Measurements from ENCODE around the gene EPS15. TPM values are rescaled to one million over a fixed set of nuclear protein-coding genes. Genes with fewer than 3 reads are reported as not detected.
"Not testable (repeated sequence)": the region's sequence is repeated elsewhere in the genome, so short reads cannot be mapped to it uniquely, and the experiment has no call there.

EPS15 gene
- total RNA-seq: 66.1 TPM
- long read RNA-seq, full-length matches to known transcripts: 9 of 26 reads
- long read RNA-seq, partial matches to known transcripts: 6 of 26 reads
- long read RNA-seq, other reads (novel, unspliced or antisense): 11 of 26 reads

DNA sequence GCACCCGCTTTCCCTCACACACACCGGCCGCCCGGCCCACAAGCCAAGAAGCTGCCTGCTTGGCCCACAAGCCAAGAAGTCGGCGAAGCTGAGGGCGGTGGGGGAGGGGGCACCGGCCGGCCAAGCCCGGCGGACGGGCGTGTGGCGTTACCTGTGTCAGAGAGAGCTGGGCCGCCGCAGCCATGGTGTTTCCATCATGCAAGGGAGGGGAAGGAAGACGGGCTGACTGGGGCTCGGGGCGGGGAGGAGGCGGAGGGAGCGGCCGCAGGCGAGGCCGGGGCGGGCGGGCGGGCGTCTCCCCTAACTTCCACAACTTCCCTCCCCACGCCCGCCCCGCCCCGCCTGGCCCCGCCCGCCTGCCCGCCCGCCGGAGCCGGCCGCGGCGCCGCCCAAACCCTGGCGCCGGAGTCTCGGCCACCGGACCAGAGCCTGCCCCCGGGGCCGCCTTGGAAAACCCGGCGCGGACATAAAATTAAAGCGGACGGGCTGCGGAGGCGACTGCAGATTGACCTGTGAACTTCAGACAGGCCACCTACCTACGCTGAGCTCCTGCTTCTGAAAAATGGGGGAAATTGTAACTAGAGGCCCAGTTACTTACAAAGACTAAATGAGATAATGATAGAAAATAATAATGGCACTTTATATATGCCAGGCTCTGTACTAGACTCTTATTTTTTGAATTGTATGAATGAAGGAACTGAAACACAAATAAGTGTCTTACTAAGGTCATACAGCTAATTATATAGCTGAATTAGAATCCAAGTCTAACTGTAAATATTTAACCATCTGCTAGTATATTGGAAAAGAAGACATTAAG lies at the start of gene EPS15:
Gene EPS15 (minus strand): TSS at position 219 of the 817 bp plus-strand sequence. CDS start 35 bp downstream, at position 184.
- intact Hi-C loops (cut with DNase I): loop anchor here (5.0 kb wide), 2 partner anchors 97 to 103 kb away; no protein-coding TSS in a partner anchor
- peak; percentile 85 for ATAC-seq
- peak; percentile 95 for DNase-seq (ENCODE audit: missing footprints)

DNA sequence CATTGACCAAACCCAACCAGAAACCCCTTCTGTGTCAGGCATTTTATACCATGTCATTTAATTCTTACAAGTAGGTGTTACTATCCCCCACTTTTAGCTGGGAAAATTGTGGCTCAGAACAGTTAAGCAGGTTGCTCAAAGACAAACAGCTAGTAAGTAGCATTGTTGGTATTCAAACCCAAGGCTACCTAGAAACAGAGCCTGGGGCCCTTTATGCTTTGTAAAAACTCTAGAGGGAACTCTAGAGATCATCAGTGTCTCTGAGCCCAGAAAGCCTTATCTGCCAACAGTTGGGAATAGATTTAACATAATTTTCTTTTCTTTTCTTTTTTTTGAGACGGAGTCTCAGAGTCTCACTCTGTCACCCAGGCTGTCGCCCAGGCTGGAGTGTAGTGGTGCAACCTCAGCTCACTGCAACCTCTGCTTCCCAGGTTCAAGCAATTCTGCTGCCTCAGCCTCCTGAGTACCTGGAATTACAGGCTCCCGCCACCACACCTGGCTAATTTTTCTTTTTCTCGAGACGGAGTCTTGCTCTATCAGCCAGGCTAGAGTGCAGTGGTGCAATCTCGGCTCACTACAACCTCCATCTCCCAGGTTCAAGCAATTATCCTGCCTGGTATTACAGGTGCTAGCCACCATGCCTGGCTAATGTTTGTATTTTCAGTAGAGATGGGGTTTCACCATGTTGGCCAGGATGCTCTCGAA lies 49.3 kb upstream of the EPS15 start:
- intact Hi-C loops (cut with DNase I): loop anchor here (5.0 kb wide), 1 partner anchor 199 kb away; no protein-coding TSS in a partner anchor
- ATAC-seq: no peak

DNA sequence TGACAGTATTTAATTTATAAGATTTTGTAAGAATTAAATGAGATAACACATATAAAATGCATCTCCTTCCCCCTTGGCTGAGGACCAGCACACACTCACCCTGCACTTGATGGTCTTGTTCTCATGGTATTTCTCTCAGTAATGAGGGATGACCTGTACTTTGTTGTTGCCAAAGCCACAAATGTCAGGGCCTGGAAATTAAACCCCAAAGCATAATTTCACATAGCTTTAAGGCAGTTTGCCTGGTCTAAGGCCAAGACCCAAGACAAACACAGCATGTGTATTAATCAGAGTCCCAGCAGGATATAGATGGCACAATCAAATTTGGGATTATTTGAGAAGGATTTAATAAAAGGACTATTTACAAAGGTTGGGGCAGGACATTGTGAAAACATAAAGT lies 48.6 kb upstream of the EPS15 start:
- DNase-seq (ENCODE audit: missing footprints): no peak
- ATAC-seq: no peak
- intact Hi-C loops (cut with DNase I): loop anchor here (5.0 kb wide), 1 partner anchor 200 kb away; no protein-coding TSS in a partner anchor

More for the DNA sequence above, 49.3 kb upstream of the EPS15 start:
- DNase-seq (ENCODE audit: missing footprints): no peak

DNA sequence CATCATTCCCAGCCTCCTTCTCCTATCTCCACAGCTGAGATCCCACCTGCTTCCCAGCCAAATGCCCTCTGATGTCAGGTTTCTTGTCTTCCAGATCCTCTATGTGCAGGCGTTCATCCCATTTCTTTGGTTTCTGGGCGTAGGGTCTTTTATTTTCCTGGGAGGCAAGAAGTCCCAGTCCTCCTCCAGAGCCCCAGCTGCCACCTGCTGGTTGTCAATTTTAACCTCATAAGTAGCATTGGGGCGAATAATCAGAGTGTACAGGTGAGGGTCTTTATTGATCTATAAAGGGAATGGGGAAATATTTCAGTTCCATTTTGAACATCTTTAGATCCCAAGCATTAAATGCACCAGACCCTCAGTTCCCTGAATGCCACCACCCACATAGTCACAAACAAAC lies 47.2 kb upstream of the EPS15 start:
- DNase-seq (ENCODE audit: missing footprints): no peak
- no peak for ATAC-seq
- intact Hi-C loops (cut with DNase I): loop anchor here (5.0 kb wide), 1 partner anchor 201 kb away; no protein-coding TSS in a partner anchor

DNA sequence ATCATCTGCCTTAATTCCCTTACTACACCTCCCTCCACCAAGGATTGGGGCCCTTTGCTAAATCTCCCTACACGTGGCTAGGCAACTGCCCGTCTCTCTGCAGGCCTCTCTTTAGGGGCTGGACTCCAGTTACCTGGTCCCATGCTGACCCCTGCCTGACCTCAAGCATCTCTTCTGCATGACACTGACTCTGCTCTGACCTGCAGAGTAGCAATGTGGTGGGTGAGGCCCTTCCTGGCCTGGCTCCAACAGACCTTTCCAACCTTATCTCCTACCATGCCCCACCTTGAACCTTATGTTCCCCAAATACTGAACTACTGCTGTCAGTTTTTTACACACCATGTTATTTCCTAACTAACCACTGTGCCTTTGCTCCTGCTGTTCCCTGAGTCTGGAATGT lies 45.9 kb upstream of the EPS15 start:
- no peak for ATAC-seq
- no peak for DNase-seq (ENCODE audit: missing footprints)
- intact Hi-C loops (cut with DNase I): loop anchor here (5.0 kb wide), 1 partner anchor 202 kb away; no protein-coding TSS in a partner anchor

DNA sequence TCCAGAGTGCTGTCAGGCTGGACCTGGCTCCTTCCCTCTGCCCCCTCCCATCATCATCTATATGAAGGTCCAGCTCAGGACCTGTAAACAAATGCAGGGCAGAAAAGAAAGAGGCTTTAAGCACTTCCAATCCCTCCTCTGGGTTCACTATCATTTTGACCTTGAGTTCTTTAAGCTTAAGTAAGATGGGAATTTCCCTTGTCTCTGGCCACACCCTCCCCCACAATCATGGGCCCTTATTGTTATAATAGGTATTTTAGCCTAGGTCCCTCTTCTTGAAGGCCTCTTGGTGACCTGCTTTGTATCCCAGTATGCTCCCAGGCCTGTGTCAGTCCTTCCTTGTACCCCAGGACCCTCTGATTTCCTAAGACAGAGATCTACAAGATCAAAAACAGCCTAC lies 45.1 kb upstream of the EPS15 start:
- intact Hi-C loops (cut with DNase I): no loop called here
- DNase-seq (ENCODE audit: missing footprints) (no peak), ATAC-seq (no peak)

DNA sequence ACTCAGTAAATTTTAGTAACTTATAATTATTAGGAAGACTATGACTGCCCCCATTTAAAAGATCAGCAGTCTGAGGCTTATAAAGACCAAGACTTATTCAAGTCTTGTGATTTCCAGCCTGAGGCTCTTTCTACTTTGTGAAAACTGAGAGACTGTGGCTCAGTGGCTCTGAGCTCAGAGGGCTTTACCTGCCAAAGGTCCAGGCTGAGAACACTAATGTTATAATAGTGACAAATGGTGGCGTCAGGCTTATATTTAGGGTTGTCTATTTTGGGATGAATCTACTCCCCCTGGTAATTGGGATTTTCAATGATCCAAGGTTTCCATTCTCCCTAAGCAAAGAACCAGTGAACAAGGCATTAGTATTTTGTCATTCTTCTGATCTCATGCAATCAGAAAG lies 42.6 kb upstream of the EPS15 start:
- ATAC-seq (no peak), DNase-seq (ENCODE audit: missing footprints) (no peak)
- intact Hi-C loops (cut with DNase I): no loop called here

DNA sequence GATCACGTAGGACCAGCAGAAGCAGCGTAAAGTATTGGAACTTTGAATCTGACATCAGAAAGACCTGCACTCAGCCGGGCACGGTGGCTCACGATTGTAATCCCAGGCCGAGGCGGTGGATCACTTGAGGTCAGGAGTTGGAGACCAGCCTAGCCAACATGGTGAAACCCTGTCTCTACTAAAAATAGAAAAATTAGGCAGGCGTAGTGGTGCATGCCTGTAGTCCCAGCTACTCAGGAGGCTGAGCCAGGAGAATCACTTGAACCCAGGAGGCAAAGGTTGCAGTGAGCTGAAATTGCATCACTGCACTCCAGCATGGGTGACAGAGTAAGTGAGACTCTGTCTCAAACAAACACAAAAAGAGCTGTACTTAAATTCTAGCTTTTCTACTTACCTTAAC lies 41.8 kb upstream of the EPS15 start:
- peak; percentile 35 for ATAC-seq
- intact Hi-C loops (cut with DNase I); DNase-seq (ENCODE audit: missing footprints): not testable (repeated sequence)

DNA sequence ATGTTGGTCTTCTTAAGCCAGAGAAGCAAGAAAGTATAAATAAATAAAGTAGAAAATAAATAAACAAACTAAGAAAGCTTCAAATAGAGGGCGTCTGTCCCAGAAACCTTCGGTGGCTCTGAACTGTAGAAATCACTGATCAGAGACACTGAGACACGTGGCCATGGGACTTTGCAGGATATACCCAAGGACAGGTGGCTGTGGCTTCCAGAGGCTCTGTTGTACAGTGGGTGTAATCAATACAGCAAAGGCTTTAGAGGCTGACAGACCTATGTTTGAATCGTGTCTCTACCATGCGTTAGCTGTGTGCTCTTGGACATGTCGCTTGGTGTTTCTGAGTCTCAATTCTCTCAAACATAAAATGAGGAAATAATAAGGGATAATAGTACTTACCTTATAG lies 41.0 kb upstream of the EPS15 start:
- DNase-seq (ENCODE audit: missing footprints): no peak
- ATAC-seq: no peak
- intact Hi-C loops (cut with DNase I): no loop called here

DNA sequence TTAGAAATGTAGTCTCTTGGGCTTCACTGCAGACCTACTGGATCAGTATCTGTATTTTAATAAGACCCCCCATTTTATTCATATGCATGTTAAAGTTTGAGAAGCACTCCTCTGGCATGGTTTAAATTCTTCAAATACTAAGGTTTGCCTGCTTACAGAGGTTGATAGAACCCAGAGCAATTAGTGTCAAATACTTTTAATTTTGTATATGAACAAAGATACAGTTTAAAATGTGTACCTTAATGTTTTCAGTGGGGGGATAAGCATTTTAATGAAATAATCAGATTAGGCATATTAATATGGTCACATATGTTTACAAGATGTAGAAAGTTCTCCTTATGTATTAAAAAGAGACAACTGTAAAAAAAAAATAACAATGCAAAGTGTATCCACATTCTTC lies 40.4 kb upstream of the EPS15 start:
- no peak for DNase-seq (ENCODE audit: missing footprints)
- intact Hi-C loops (cut with DNase I): no loop called here
- ATAC-seq: no peak

DNA sequence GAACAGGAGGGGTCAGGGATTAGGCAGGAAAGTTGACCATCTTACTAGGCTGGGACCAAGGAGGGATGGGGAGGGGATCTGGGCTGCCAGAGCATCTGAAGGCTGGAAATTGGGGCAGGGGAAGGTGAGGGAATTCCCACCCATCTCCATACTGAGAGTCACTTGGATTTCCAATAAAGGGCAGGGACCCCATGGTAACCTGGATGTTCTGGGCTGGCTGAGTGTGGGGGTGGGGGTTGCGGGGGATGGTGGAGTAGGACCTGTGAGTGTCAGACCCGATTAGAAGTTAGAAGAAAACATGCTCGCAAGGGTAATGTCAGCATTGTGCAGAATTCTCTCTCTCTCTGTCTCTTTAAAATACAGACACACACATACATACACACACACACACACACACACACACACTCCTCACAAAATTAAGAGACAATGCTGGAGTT lies 40.0 kb upstream of the EPS15 start:
- intact Hi-C loops (cut with DNase I): no loop called here
- ATAC-seq (no peak), DNase-seq (ENCODE audit: missing footprints) (no peak)

DNA sequence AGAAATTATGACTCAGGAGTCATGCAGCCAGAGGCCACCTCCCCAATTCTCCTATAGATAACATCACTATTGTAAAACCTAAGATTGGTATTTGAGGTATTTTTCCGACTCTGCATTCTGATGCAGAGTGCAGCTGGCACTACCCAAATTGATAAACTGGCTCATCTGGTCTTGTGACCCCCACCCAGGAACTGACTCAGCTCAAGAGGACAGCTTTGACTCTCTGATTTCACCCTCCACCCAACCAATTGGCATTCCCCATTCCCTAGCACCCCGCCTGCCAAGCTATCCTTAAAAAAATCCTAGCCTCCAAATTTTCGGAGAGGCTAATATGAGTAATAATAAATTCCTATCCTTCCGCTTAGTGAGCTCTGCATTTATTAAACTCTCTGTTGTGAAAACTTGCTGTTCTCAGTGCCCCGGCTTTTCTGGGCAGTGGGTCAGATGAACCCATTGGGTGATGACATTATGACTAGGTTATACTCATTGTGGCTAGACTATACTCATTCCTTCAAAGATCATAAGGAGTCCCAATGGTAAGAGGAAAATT lies 39.4 kb upstream of the EPS15 start:
- intact Hi-C loops (cut with DNase I): no loop called here
- DNase-seq (ENCODE audit: missing footprints) (no peak), ATAC-seq (no peak)

DNA sequence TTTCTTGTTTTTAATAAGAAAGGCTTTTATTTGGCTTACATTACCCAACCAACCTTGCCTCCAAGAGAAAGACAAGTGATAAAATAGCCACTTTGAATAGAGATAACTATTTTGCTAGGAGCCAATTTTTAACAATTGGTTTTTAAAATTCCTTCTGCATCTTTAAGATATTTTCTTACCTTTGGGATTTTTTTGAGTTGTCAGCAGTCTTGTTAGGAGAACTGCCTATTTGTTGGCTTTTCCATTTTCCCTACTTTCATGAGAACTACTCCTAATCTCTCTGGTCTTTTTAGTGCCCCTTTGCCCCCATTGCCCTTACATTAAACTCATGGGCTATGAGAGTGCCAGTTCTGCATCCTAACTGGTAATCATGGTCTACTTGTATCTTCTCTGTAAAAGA lies 38.1 kb upstream of the EPS15 start:
- DNase-seq (ENCODE audit: missing footprints) (no peak), ATAC-seq (no peak)
- intact Hi-C loops (cut with DNase I): no loop called here

DNA sequence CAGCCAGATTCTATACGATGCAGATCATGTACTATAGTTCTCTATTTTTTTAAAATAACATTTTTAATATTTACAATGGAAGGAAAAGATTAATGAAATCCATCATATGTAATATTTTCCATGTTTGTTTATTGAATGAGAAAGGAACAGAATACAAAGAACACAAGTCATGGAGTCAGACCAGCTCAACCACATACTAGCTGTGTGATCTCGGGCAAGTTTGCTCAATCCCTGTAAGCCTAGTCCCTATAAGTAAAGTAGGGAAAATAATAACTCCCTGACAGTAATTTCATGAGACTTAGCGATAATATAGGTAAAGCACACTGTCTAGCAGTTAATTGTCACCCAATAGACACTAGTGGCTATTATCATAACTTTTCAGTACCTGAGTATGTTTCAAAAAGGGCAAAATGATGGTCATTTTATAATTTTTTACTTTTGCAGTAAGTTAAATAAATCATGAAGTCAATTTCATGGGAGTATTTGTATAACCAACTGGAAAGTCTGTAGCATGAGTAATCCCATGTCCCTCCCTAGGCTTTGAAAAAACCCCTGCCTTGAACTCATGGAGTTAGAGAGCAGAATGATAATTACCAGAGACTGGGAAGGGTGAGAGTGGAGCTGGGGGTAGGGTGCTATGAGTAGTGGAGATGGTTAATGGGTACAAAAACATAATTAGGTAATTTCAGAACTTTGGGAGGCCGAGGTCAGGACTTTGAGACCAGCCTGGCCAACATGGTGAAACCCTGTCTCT lies 37.0 kb upstream of the EPS15 start:
- DNase-seq (ENCODE audit: missing footprints) (no peak), ATAC-seq (no peak)
- intact Hi-C loops (cut with DNase I): no loop called here

DNA sequence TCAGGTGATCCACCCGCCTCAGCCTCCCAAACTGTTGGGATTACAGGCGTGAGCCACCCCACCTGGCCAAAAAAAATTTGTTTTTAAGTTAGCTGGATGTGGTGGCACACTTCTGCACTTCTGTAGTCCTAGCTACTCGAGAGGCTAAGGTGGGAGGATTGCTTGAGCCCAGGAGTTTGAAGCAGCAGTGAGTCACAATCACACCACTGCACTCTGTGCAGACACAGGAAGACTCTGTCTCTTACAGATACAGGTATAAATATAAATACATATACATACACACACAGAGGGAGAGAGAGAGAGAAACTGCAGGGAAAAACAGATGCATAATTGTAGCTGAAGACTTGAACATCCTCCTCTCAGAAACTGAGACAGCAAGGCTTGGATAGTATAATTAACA lies 34.8 kb upstream of the EPS15 start:
- intact Hi-C loops (cut with DNase I): no loop called here
- ATAC-seq: no peak
- no peak for DNase-seq (ENCODE audit: missing footprints)

DNA sequence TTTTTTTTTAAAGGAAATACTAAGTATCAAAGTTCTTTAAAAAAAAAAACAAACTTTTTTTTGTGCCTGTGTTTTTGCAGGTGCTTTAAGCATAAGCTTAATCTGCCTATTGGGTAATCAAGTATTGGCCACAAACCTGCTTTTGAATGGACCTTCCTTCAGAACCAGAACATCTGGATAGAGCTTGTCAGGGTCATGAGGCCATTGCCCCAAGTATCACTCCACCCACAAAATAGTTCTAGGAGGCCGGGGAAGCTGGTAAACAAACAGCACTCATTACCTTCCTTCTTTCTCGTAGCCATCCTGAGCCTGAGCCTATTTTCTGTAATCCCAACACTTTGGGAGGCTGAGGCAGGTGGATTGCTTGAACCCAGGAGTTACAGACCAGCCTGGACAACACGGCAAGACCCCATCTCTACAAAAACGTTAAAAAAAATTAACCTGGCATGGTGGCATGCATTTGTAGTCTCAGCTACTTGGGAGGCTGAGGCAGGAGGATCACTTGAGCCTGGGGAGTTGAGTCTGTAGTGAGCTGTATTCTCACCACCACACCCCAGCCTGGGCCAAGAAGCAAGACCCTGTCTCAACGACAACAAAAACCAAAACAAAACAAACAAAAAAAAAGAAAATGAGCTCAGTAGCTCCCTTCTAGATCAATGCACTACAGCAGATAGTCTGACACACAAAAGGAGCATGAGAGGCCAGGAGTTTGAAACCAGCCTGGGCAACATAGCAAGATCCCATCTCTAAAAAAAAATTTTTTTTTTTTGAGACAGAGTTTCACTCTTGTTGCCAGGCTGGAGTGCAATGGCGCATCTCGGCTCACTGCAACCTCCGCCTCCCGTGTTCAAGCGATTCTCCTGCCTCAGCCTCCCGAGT lies 34.1 kb upstream of the EPS15 start:
- intact Hi-C loops (cut with DNase I): no loop called here
- DNase-seq (ENCODE audit: missing footprints) (no peak), ATAC-seq (no peak)

DNA sequence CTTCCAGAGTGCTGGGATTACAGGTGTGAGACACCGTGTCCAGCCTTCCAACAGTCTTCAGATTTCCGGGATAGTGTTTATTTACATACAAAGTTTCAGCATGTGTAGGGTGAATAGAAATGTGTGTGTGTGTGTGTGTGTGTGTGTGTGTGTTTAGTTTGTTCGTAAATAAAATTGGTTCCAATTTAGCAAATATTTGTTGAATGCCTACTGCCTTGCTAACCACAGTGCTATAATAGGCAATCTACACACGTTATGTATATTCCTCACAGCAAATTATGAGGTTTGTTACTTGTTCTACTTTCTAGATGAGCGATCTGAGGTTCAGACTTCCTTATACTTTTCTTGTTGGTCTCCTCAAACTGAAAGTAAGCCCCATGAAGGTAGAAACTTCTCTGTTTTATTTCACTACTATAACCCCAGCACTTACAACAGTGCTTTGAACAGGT lies 32.8 kb upstream of the EPS15 start:
- intact Hi-C loops (cut with DNase I): no loop called here
- no peak for DNase-seq (ENCODE audit: missing footprints)
- no peak for ATAC-seq

DNA sequence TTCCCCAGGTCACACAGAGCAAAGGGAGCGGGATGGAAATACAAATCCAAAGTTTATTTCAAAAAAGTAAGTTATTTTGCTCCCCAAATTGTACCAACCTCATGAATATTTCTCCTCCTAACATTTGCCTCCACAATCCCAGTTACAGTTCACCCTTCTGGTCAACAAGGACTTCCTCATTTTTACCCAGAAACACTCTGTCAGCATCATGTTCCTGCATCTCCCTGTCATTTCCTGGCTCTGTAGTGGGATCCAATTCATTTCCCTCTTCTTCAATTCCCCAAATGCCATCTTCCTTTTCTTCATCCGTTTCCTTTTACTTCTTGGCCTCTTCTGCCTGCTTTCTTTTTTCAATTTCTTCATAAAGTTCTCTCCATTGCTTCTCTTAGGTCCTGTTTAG lies 32.0 kb upstream of the EPS15 start:
- no peak for DNase-seq (ENCODE audit: missing footprints)
- ATAC-seq: no peak
- intact Hi-C loops (cut with DNase I): no loop called here
